NCI-H1694 (cell line): Measurements from ENCODE around the gene P4HA1.
"Not testable (repeated sequence)": the region's sequence is repeated elsewhere in the genome, so short reads cannot be mapped to it uniquely, and the experiment has no call there.

Source experiments
- DNase-seq: peaks from one replicate; lab custom pipeline; 2025; lab: John Stamatoyannopoulos, UW

Gene P4HA1

GRCh38 chr10:73042130-73042529, 54.5 kb downstream of the P4HA1 start:
- no peak for DNase-seq

GRCh38 chr10:73039635-73040034, 57.0 kb downstream of the P4HA1 start:
- no peak for DNase-seq

GRCh38 chr10:73036285-73036684, 60.4 kb downstream of the P4HA1 start:
- DNase-seq: not testable (repeated sequence)

GRCh38 chr10:73032536-73032935, 64.1 kb downstream of the P4HA1 start:
- no peak for DNase-seq

- not testable (repeated sequence) for DNase-seq
Observed at GRCh38 chr10:73026623-73027022, 70.0 kb downstream of the P4HA1 start.

- DNase-seq: not testable (repeated sequence)
Observed at GRCh38 chr10:73023455-73024070, 73.1 kb downstream of the P4HA1 start.

GRCh38 chr10:73022961-73023360, 73.7 kb downstream of the P4HA1 start:
- DNase-seq: not testable (repeated sequence)

GRCh38 chr10:73021538-73022164, 75.0 kb downstream of the P4HA1 start:
- DNase-seq: not testable (repeated sequence)

- DNase-seq: no peak
Observed at GRCh38 chr10:73021050-73021449, 75.6 kb downstream of the P4HA1 start.

- DNase-seq: no peak
Observed at GRCh38 chr10:73019100-73019499, 77.6 kb downstream of the P4HA1 start.

GRCh38 chr10:73018632-73019031, 78.0 kb downstream of the P4HA1 start:
- DNase-seq: no peak

GRCh38 chr10:73017955-73018480, 78.6 kb downstream of the P4HA1 start:
- DNase-seq: no peak

GRCh38 chr10:73015779-73016178, 80.9 kb downstream of the P4HA1 start:
- no peak for DNase-seq

- no peak for DNase-seq
Observed at GRCh38 chr10:73003822-73004221, 92.8 kb downstream of the P4HA1 start.

- DNase-seq: no peak
Observed at GRCh38 chr10:73000973-73001372, 95.7 kb downstream of the P4HA1 start.

GRCh38 chr10:72997099-72997498, 99.6 kb downstream of the P4HA1 start:
- no peak for DNase-seq

- not testable (repeated sequence) for DNase-seq
Observed at GRCh38 chr10:72995459-72995858, 101.2 kb downstream of the P4HA1 start.

GRCh38 chr10:72989771-72990170, 106.9 kb downstream of the P4HA1 start:
- not testable (repeated sequence) for DNase-seq

GRCh38 chr10:72984618-72985017, 112.0 kb downstream of the P4HA1 start:
- DNase-seq: not testable (repeated sequence)

- no peak for DNase-seq
Observed at GRCh38 chr10:72981882-72982529, 114.7 kb downstream of the P4HA1 start.

- no peak for DNase-seq
Observed at GRCh38 chr10:72981028-72981881, 115.4 kb downstream of the P4HA1 start.

GRCh38 chr10:72980348-72980747, 116.3 kb downstream of the P4HA1 start:
- no peak for DNase-seq
